ENCODE results near the gene TCN2. TPM values are rescaled to one million over a fixed set of nuclear protein-coding genes. Genes with fewer than 3 reads are reported as not detected.

Gene TCN2
- total RNA-seq, 6 experiments from 2014 or later, result 2.3 to 3.2 (median 2.9) TPM

GRCh38 chr22:30582051-30582450 lies 24.9 kb upstream of the TCN2 start:
- no peak overlapping the region for H3K4me3 Mint-ChIP-seq
- no peaks in the 10 kb centered on the region for H3K4me1 Mint-ChIP-seq (ENCODE audit: low read depth)
- peaks cover 7% of the 10 kb centered on the region; the same call in 1 of the 2 replicates for H3K36me3 Mint-ChIP-seq (ENCODE audit: low read depth)
- no peak for TF ChIP-seq CTCF (IDR thresholded peaks at IDR 0.05)
- no peaks in the 10 kb centered on the region for H3K9me3 Mint-ChIP-seq
- no peak overlapping the region for H3K27ac Mint-ChIP-seq
- DNase-seq, result no peak
- no peaks in the 10 kb centered on the region for H3K27me3 Mint-ChIP-seq (ENCODE audit: insufficient read depth)

- H3K4me3 Mint-ChIP-seq, result no peak overlapping the region
- DNase-seq, result no peak
- peaks cover 11% of the 10 kb centered on the region; the same call in 1 of the 2 replicates for H3K36me3 Mint-ChIP-seq (ENCODE audit: low read depth)
- no peaks in the 10 kb centered on the region for H3K27me3 Mint-ChIP-seq (ENCODE audit: insufficient read depth)
- no peaks in the 10 kb centered on the region for H3K4me1 Mint-ChIP-seq (ENCODE audit: low read depth)
- TF ChIP-seq CTCF (IDR thresholded peaks at IDR 0.05), result no peak
- no peaks in the 10 kb centered on the region for H3K9me3 Mint-ChIP-seq
- no peak overlapping the region for H3K27ac Mint-ChIP-seq
These were observed 24.0 kb upstream of the TCN2 start for GRCh38 chr22:30582788-30583545.

- H3K9me3 Mint-ChIP-seq, result no peaks in the 10 kb centered on the region
- H3K27me3 Mint-ChIP-seq (ENCODE audit: insufficient read depth), result no peaks in the 10 kb centered on the region
- no peaks in the 10 kb centered on the region for H3K4me1 Mint-ChIP-seq (ENCODE audit: low read depth)
- TF ChIP-seq CTCF (IDR thresholded peaks at IDR 0.05), result no peak
- H3K4me3 Mint-ChIP-seq, result no peak overlapping the region
- H3K36me3 Mint-ChIP-seq (ENCODE audit: low read depth), result peaks cover 5% of the 10 kb centered on the region; the same call in 1 of the 2 replicates
- no peak for DNase-seq
- no peak overlapping the region for H3K27ac Mint-ChIP-seq
These were observed 22.5 kb upstream of the TCN2 start for GRCh38 chr22:30584441-30584840.

GRCh38 chr22:30586414-30586813 lies 20.6 kb upstream of the TCN2 start:
- no peaks in the 10 kb centered on the region for H3K9me3 Mint-ChIP-seq
- H3K4me1 Mint-ChIP-seq (ENCODE audit: low read depth), result no peaks in the 10 kb centered on the region
- no peak overlapping the region for H3K4me3 Mint-ChIP-seq
- peaks cover 10% of the 10 kb centered on the region for H3K36me3 Mint-ChIP-seq (ENCODE audit: low read depth)
- no peaks in the 10 kb centered on the region for H3K27me3 Mint-ChIP-seq (ENCODE audit: insufficient read depth)
- no peak overlapping the region for H3K27ac Mint-ChIP-seq
- TF ChIP-seq CTCF (IDR thresholded peaks at IDR 0.05), result no peak
- no peak for DNase-seq

- peaks cover 13% of the 10 kb centered on the region for H3K27me3 Mint-ChIP-seq (ENCODE audit: insufficient read depth)
- TF ChIP-seq CTCF (IDR thresholded peaks at IDR 0.05), result no peak
- peak; percentile 44 for DNase-seq
- H3K4me3 Mint-ChIP-seq, result no peak overlapping the region
- no peak overlapping the region for H3K27ac Mint-ChIP-seq
- no peaks in the 10 kb centered on the region for H3K9me3 Mint-ChIP-seq
- H3K4me1 Mint-ChIP-seq (ENCODE audit: low read depth), result no peaks in the 10 kb centered on the region
- peaks cover 10% of the 10 kb centered on the region for H3K36me3 Mint-ChIP-seq (ENCODE audit: low read depth)
These were observed 15.8 kb upstream of the TCN2 start for GRCh38 chr22:30591191-30591587.
